Keratinocyte (primary cell): Measurements from ENCODE around the gene NAT9.

Experiments
- CTCF ChIP-seq, 3 experiments: IDR thresholded peaks in 1 of 3; conservative IDR thresholded peaks in 1 of 3; optimal IDR thresholded peaks in 1 of 3; 2 replicates in 2 of 3; 3 replicates in 1 of 3; pipeline versions ENCODE3 to v1.5.1; 2011; ENCODE audit warnings: low read length in 3 of 3, mild to moderate bottlenecking in 3 of 3, moderate library complexity in 2 of 3, control low read depth in 1 of 3, inconsistent platforms in 1 of 3; ENCODE audit not compliant: insufficient read depth in 2 of 3; ENCODE audit errors: extremely low read depth in 1 of 3
- EZH2 ChIP-seq: IDR thresholded peaks from one replicate; pipeline ENCODE4 v1.6.1; 2012; ENCODE audit warnings: inconsistent platforms, mild to moderate bottlenecking, low read length, moderate library complexity

GRCh38 chr17:74773414-74773813 lies 2.7 kb downstream of the NAT9 start:
- no peak for TF ChIP-seq CTCF (optimal IDR thresholded peaks at IDR 0.05 in 1 of 3, IDR thresholded peaks at IDR 0.05 in 1 of 3, conservative IDR thresholded peaks at IDR 0.05 in 1 of 3; ENCODE audit: extremely low read depth in 1 of 3, insufficient read depth in 2 of 3, low read length in 3 of 3)
- no peak for TF ChIP-seq EZH2
